GM18517 (cell line): ENCODE measurements around the gene XPO6.

ENCODE experiments used
- ATAC-seq: cut with Tn5 transposase; IDR thresholded peaks from one replicate; pipeline ENCODE4 v1.9.1; 2021; ENCODE audit warnings: mild to moderate bottlenecking, moderate library complexity; ENCODE audit not compliant: unreplicated experiment

Gene XPO6

GRCh38 chr16:28092721-28093384 lies 118.9 kb downstream of the XPO6 start:
- no peak for ATAC-seq

DNA sequence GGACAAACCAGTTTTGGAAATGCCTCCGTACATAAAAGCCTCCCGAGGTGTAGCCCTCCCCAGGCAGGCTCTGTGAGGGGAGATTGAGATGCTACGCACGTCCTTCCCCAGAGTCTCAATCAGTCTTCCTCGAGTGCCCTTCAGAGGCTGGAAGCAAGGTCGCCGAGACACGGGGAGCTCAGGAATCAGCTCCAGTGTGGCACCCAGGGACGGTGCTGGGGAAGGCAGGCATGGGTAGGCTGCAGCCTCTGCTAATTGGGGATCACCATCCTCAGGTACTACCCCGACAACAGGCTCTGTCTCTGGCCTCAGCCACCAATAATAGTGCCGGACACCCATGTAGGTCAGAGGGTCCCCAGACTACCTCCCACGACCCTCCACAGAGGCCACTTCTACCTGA lies 120.1 kb downstream of the XPO6 start:
- ATAC-seq, result no peak

DNA sequence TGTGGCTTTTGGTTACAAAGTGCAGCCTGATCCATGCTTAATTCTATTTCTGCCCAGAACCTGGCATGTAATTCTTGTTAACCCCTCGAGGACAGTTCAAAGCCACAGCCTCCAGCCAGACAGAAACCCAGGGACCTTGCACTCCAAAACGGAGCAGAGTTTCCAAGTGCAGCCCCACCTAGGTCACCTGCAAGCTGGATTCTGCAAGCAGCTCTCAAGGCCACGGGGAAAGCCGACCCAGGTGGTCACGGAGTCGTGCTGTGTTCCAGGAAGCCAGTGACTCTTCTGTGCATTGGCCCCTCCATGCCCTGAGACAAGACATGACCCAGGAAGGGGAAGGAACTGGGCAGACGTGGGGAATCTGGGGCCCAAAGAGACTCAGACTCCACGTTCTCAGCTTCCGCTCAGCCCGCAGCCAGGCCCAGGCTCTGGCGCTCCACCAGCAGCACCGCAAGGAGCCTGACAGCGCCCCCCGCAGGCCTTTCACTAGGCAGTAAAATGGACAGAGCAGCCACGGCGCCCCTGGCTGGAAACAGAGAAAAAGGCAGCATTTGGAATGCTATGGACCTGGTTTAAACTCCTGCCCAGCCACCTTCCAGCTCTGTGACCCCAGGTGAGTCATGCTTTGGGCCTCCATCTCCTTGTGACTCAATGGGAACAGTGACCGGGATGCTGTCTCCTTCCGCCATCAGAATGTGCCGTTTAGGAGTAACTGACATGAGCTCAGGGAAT lies 121.0 kb downstream of the XPO6 start:
- no peak for ATAC-seq

- ATAC-seq, result no peak
These were observed 121.8 kb downstream of the XPO6 start for GRCh38 chr16:28089992-28090365.

DNA sequence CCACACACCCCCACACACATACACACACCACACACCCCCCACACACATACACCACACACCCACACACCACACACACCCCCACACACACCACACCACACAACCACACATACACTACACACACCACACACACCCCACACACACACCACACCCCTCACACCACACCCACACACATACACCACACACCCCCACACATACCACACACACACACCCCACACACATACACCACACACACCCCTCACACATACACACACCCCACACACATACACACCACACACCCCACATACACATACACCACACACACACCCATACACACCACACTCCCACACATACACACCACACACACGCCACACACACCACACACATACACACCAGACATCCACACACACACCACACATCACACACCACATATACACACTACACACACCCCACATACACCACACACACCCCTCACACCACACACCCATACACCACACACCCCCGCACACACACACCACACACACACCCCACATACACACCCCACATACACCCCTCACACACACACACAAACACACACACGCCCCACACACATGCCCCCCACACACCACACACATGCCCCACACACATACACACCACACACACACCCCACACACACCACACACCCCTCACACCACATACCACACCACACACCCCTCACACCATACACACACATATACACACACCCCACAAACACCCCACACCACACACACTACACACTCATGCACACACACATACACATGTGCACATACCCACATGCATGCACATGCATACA lies 122.4 kb downstream of the XPO6 start:
- no peak for ATAC-seq

DNA sequence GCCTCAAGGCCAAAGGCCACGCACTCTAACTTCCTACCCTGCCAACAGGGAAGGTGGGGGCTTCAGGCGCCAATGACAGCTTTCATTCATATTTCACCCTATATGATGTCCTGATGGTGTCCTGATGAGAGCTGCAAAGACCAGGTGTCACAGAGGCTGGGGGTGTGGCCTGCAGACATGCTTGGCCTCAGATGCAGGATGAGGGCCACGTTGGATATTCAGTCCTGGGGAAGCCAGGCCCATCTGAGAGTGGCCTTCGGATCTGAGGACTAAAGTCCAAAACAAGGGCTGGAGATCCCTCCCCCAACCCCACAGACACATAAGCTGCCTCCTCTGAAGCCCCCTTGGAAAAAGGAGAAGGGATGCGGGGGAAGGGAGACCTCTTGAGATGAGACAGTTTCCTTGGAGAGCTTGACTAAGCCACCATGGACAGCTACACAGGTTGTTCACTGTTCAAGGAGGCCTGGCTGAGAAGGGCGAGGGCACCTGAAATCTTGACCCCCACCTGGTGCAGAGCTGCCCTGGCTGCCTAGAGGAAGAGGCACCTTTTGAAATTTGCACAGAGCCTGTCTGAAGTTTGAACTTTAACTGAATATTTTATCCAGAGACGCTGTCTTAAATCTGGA lies 124.0 kb downstream of the XPO6 start:
- ATAC-seq, result no peak

DNA sequence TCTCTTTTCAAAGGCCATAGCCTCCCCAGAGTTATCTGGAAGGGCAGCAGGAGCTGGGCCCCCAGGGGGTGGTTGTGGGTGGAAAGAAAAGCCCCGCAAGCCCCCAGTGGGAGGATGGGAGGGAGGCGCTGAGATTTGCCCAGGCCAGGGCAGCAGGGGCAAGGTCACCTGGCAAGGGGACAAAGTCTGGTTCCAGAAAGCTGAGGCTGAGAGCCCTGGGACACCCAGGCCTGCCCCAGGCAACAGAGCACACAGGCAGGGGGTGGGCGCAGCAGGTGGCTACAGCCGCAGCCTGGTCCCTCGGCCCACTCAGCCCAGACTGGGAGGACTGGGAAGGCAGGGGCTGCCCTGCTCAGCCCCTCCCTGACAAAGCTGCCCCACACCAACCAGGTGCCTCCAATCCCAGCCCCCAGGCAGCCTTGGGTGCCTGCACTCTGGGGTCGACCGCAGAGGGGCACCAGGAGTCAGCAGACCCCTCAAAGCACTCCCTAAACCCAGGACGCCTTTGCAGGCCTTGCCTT lies 124.6 kb downstream of the XPO6 start:
- ATAC-seq, result no peak

GRCh38 chr16:28086186-28087139 lies 125.3 kb downstream of the XPO6 start:
- ATAC-seq, result no peak

- ATAC-seq, result no peak
These were observed 126.2 kb downstream of the XPO6 start for GRCh38 chr16:28085389-28086171.

DNA sequence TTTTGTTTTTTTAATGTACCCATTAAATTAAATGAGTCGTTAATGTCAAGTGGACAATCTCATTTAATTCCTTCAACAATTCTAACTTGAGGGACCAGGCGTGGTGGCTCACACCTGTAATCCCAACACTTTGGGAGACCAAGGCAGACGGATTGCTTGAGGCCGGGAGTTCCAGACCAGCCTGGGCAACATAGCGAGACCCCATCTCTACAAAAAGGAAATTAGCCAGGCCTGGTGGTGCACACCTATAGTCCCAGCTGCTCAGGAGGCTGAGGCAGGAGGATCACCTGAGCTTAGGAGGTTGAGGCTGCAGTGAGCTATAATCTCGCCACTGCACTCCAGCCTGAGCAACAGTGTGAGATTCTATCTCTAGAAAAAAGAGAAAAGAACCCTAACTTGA lies 127.6 kb downstream of the XPO6 start:
- ATAC-seq, result no peak

GRCh38 chr16:28082624-28083023 lies 129.1 kb downstream of the XPO6 start:
- ATAC-seq, result no peak

DNA sequence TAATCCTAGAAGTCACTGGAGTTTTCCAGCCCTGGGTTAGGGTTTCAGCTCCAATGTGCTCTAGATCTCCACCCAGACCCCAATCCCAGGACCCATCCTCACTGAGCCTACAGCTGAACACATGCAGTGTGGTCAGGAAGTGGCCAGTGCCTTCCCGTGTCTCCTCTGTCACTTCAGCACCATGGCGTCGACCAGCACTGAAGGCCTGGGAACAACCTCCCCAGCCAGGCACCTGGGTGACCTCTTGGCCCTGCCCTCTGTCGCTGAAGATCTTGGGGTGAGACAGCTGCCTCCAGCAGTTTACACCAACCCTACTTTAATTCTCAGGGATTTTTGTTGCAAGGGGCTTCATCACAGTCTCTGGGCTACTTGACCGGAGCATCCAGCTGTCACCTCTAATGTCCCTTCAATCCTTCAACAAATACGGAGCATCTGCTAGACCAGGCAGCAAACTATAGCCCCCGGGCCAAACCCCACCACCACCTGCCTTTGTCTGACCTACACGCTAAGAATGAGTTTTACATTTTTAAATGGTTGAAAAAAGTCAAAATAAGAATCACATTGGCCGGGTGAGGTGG lies 130.3 kb downstream of the XPO6 start:
- ATAC-seq, result no peak

- ATAC-seq, result no peak
These were observed 133.5 kb downstream of the XPO6 start for GRCh38 chr16:28078261-28078660.

GRCh38 chr16:28073836-28074235 lies 137.9 kb downstream of the XPO6 start:
- no peak for ATAC-seq

DNA sequence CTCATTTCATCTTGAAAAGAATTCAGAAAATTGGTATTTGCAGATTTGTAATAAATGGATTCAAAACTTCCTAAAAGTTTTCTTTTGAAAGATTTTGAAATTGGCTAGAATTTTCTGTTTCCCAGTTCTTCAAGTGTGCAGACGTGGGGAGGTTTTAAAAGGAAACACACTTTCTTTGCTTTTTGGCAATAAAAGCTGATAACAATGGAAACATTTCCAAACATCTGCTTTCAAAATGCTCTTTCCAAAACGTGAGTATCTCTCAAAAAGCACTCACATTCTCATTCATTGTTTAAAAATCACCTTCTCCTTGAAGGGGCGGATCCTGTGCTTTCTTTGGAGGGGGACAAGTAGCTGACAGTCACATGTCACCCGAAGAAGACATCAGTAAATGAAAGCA lies 139.7 kb downstream of the XPO6 start:
- no peak for ATAC-seq

GRCh38 chr16:28069971-28070794 lies 141.6 kb downstream of the XPO6 start:
- ATAC-seq, result no peak

DNA sequence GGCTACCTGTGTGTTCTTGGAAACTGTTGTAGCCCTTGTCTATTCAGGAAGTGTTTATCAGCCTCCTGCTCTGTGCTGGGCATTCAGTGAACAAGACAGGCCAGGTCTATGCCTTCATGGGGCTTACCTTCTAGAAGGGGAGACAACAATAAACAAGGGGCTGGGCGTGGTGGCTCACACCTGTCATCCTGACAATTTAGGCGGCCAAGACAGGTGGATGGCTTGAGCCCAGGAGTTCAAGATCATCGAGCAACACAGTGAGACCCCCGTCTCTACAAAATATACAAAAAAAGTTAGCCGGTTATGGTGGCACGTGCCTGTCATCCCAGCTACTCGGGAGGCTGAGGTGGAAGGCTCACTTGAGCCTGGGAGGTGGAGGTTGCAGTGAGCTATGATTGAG lies 142.8 kb downstream of the XPO6 start:
- no peak for ATAC-seq
